Activated CD8-positive, alpha-beta T cell treated with anti-CD3 and anti-CD28 coated beads for 36 hours (primary cell): Measurements from ENCODE around the gene MRPL4. TPM values are rescaled to one million over a fixed set of nuclear protein-coding genes. Genes with fewer than 3 reads are reported as not detected.

Experiments used
- ATAC-seq: fragments of 200-7000 bp; cut with Tn5 transposase; one replicate; pipeline ENCODE4 v1.10.0; 2021; ENCODE audit warnings: mild to moderate bottlenecking, moderate library complexity
- CTCF ChIA-PET: fragments of 350-600 bp; sonication (Branson Sonifier 250); formaldehyde crosslinking; loops from one replicate; lab custom pipeline; 2021; ENCODE audit warnings: antibody characterized with exemption; lab: Charles Lee
- POLR2A ChIA-PET: fragments of 350-600 bp; sonication (Branson Sonifier 250); formaldehyde crosslinking; loops from one replicate; lab custom pipeline; 2021; ENCODE audit warnings: antibody characterized with exemption; lab: Charles Lee
- DNase-seq: peaks from one replicate; pipeline ENCODE4 v3.0.0-alpha.2; 2020
- H3K27ac Mint-ChIP-seq: one replicate; pipeline ENCODE4 v1.8.0; 2021; ENCODE audit warnings: mild to moderate bottlenecking, mixed read lengths
- H3K27me3 Mint-ChIP-seq: one replicate; pipeline ENCODE4 v1.8.0; 2021; ENCODE audit warnings: mixed read lengths
- H3K36me3 Mint-ChIP-seq: one replicate; pipeline ENCODE4 v1.8.0; 2021; ENCODE audit warnings: low read depth, mixed read lengths
- H3K4me1 Mint-ChIP-seq: one replicate; pipeline ENCODE4 v1.8.0; 2021; ENCODE audit warnings: low read depth, mixed read lengths
- H3K4me3 Mint-ChIP-seq: one replicate; pipeline ENCODE4 v1.8.0; 2021; ENCODE audit warnings: mild to moderate bottlenecking, moderate library complexity, mixed read lengths
- H3K9me3 Mint-ChIP-seq: one replicate; pipeline ENCODE4 v1.8.0; 2021; ENCODE audit warnings: mixed read lengths
- intact Hi-C: fragments of 100-400 bp; cut with micrococcal nuclease; formaldehyde crosslinking; loops from one replicate; pipeline ENCODE4 v1.10.0; 2022
- microRNA-seq: library from miRNA; unstranded; fragments of <30 nt; microRNA quantifications from one replicate; pipeline ENCODE4 v1.2.0, GENCODE V29; 2022; ENCODE audit warnings: borderline microRNAs expressed, borderline replicate concordance
- total RNA-seq, 2 experiments: library from RNA; stranded (reverse); gene quantifications; one replicate each; pipeline ENCODE4 v1.2.3, GENCODE V29; 2021
- TF ChIP-seq, protein P1 (sequence below): fragments of 200-600 bp; IDR thresholded peaks from one replicate; pipeline ENCODE4 v1.8.0; 2022; ENCODE audit warnings: antibody characterized with exemption, mild to moderate bottlenecking

MRPL4 gene
- total RNA-seq, 2 experiments from 2014 or later = 151 to 153 TPM

DNA sequence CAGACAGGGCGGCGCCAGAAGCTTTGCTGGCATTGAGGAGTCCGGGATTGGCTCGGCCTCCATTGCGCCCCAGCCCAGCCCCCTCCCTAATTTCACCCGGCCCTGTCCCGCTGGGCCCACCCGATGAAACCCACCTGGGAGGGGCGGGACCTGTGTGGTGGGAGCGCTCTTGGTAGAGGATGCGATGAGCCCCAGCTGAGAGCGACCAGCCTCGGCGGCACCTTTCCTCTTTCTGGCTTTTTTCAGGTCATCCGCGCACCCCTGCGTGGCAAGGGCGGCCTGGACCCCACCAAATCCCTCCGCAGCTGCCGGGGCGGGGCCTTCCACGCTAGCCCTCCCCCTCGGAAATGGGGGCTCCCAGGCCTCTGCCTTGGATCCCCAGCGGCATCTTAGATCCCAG lies 57.4 kb downstream of the MRPL4 start, which contains the start of gene ZGLP1:
Gene ZGLP1, minus strand, starts transcription at position 393 of the 400 bp plus-strand sequence.
- Mint-ChIP-seq H3K4me3 (no peak within 1 kb of the TSS), H3K4me1 (peaks cover 4% of the 10 kb centered on the region), H3K27ac (no peak within 1 kb of the TSS), H3K36me3 (peaks cover 4% of the 10 kb centered on the region), H3K27me3 (no peaks in the 10 kb centered on the region), H3K9me3 (no peaks in the 10 kb centered on the region)
- TF ChIP-seq, protein P1, sequence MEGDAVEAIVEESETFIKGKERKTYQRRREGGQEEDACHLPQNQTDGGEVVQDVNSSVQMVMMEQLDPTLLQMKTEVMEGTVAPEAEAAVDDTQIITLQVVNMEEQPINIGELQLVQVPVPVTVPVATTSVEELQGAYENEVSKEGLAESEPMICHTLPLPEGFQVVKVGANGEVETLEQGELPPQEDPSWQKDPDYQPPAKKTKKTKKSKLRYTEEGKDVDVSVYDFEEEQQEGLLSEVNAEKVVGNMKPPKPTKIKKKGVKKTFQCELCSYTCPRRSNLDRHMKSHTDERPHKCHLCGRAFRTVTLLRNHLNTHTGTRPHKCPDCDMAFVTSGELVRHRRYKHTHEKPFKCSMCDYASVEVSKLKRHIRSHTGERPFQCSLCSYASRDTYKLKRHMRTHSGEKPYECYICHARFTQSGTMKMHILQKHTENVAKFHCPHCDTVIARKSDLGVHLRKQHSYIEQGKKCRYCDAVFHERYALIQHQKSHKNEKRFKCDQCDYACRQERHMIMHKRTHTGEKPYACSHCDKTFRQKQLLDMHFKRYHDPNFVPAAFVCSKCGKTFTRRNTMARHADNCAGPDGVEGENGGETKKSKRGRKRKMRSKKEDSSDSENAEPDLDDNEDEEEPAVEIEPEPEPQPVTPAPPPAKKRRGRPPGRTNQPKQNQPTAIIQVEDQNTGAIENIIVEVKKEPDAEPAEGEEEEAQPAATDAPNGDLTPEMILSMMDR = no peak
- intact Hi-C loops = no loop called here
- ATAC-seq (no peak), DNase-seq (no peak)
- POLR2A ChIA-PET = interaction anchor here (0.7 to 1.3 kb wide), 2 partner anchors 12 to 22 kb away, joined by 4 read pairs; no protein-coding TSS in a partner anchor
- CTCF ChIA-PET = no interaction called here

Small RNA genes lying within 50 kb of the gene (microRNA-seq; reads per million reads assigned to microRNA genes)
- gene MIR4322 = not detected

Other genes starting within 250 kb of the MRPL4 start
- 1 to 10 TPM; 2.7 to 2.8 TPM for gene COL5A3, start 241.7 kb upstream of the MRPL4 start, total RNA-seq
- not detected for gene RDH8, start 238.7 kb upstream of the MRPL4 start, total RNA-seq
- 10 to 100 TPM; 45.6 to 49.5 TPM for gene SHFL, start 165.9 kb upstream of the MRPL4 start, total RNA-seq
- gene ANGPTL6, start 149.5 kb upstream of the MRPL4 start, total RNA-seq = 10 to 100 TPM; 11.8 to 12.0 TPM
- 100 to 1,000 TPM; 165 to 171 TPM for gene PPAN, start 145.9 kb upstream of the MRPL4 start, total RNA-seq
- gene P2RY11, start 140.5 kb upstream of the MRPL4 start, total RNA-seq = 10 to 100 TPM; 59.0 to 62.1 TPM
- gene EIF3G, start 132.3 kb upstream of the MRPL4 start, total RNA-seq = 100 to 1,000 TPM; 275 to 286 TPM
- 100 to 1,000 TPM; 372 to 379 TPM for gene DNMT1, start 57.3 kb upstream of the MRPL4 start, total RNA-seq
- gene S1PR2, start 20.9 kb upstream of the MRPL4 start, total RNA-seq = 1 to 10 TPM; 6.3 to 6.6 TPM
- gene ICAM1, start 18.9 kb downstream of the MRPL4 start, total RNA-seq = 10 to 100 TPM; 35.5 to 37.2 TPM
- gene ICAM4, start 34.7 kb downstream of the MRPL4 start, total RNA-seq = under 1 TPM; 0.36 to 0.54 TPM
- gene ICAM5, start 37.7 kb downstream of the MRPL4 start, total RNA-seq = 1 to 10 TPM; 5.0 to 5.3 TPM
- gene ZGLP1, start 57.6 kb downstream of the MRPL4 start, total RNA-seq = 1 to 10 TPM; 3.2 to 3.7 TPM
- gene FDX2, start 63.8 kb downstream of the MRPL4 start, total RNA-seq = 10 to 100 TPM in 1 of 2 experiments, 1 to 10 TPM in 1; 8.1 to 14.3 TPM
- 100 to 1,000 TPM; 105 to 111 TPM for gene RAVER1, start 81.3 kb downstream of the MRPL4 start, total RNA-seq
- gene ICAM3, start 87.4 kb downstream of the MRPL4 start, total RNA-seq = 100 to 1,000 TPM; 106 to 107 TPM
- gene TYK2, start 128.4 kb downstream of the MRPL4 start, total RNA-seq = 100 to 1,000 TPM; 143 TPM
- 100 to 1,000 TPM; 236 to 238 TPM for gene CDC37, start 151.3 kb downstream of the MRPL4 start, total RNA-seq
- gene PDE4A, start 168.3 kb downstream of the MRPL4 start, total RNA-seq = 10 to 100 TPM; 24.6 to 25.5 TPM